ENCODE measurements around the gene MIAT. TPM values are rescaled to one million over a fixed set of nuclear protein-coding genes. Genes with fewer than 3 reads are reported as not detected.

MIAT gene
- total RNA-seq: 1 to 10 TPM in 2 of 3 donors, under 1 TPM in 1; 0.80 to 2.3 (median 1.9) TPM

- no peaks in the 10 kb centered on the region for H3K36me3 ChIP-seq
- TF ChIP-seq POLR2AphosphoS5 (IDR thresholded peaks at IDR 0.05) (no peak), CTCF (IDR thresholded peaks at IDR 0.05) (no peak), POLR2A (IDR thresholded peaks at IDR 0.05) (no peak)
Measured at GRCh38 chr22:26656891-26657851, at the start of gene MIAT. Gene MIAT, plus strand, starts transcription at chr22:26657588.

GRCh38 chr22:26608129-26608528 lies 49.3 kb upstream of the MIAT start:
- intact Hi-C loops (cut with DNase I; ENCODE audit: low total_unique reads): no loop called here
- no peak for TF ChIP-seq POLR2A (IDR thresholded peaks at IDR 0.05)
- no peak for TF ChIP-seq POLR2AphosphoS5 (IDR thresholded peaks at IDR 0.05)
- TF ChIP-seq CTCF (IDR thresholded peaks at IDR 0.05): no peak
- DNase-seq (ENCODE audit: low spot score in 2 of 2): no peak

More at GRCh38 chr22:26656891-26657851, at the start of gene MIAT:
- H3K4me1 ChIP-seq: peaks cover 0 to 3% of the 10 kb centered on the region in 2 donors
- peaks cover 2 to 40% of the 10 kb centered on the region in 2 donors for H3K27me3 ChIP-seq
- no peak within 1 kb of the TSS for H3K27ac ChIP-seq
- no peaks in the 10 kb centered on the region for H3K9me3 ChIP-seq
- peak within 1 kb of the TSS; percentile 25 to 57 (median 30) for H3K4me3 ChIP-seq
- DNase-seq (ENCODE audit: low spot score in 2 of 2): no peak
- intact Hi-C loops (cut with DNase I; ENCODE audit: low total_unique reads): no loop called here

GRCh38 chr22:26609287-26609686 lies 48.1 kb upstream of the MIAT start:
- intact Hi-C loops (cut with DNase I; ENCODE audit: low total_unique reads): no loop called here
- DNase-seq (ENCODE audit: low spot score in 2 of 2): no peak
- peaks cover 0 to 6% of the 10 kb centered on the region in 2 donors for H3K27me3 ChIP-seq
- H3K4me3 ChIP-seq: no peak overlapping the region
- no peak for TF ChIP-seq CTCF (IDR thresholded peaks at IDR 0.05)
- TF ChIP-seq POLR2A (IDR thresholded peaks at IDR 0.05): no peak
- TF ChIP-seq POLR2AphosphoS5 (IDR thresholded peaks at IDR 0.05): no peak
- H3K4me1 ChIP-seq: no peaks in the 10 kb centered on the region
- H3K9me3 ChIP-seq: no peaks in the 10 kb centered on the region
- H3K36me3 ChIP-seq: no peaks in the 10 kb centered on the region
- H3K27ac ChIP-seq: no peak overlapping the region

More at GRCh38 chr22:26608129-26608528, 49.3 kb upstream of the MIAT start:
- H3K27me3 ChIP-seq: peaks cover 0 to 6% of the 10 kb centered on the region in 2 donors
- H3K27ac ChIP-seq: no peak overlapping the region
- no peak overlapping the region for H3K4me3 ChIP-seq
- no peaks in the 10 kb centered on the region for H3K9me3 ChIP-seq
- no peaks in the 10 kb centered on the region for H3K4me1 ChIP-seq
- no peaks in the 10 kb centered on the region for H3K36me3 ChIP-seq

- Histone ChIP-seq H3K27me3 (peaks cover 0 to 11% of the 10 kb centered on the region in 2 donors), H3K27ac (no peak overlapping the region), H3K4me1 (no peaks in the 10 kb centered on the region), H3K4me3 (no peak overlapping the region), H3K36me3 (no peaks in the 10 kb centered on the region), H3K9me3 (no peaks in the 10 kb centered on the region)
- no peak for DNase-seq (ENCODE audit: low spot score in 2 of 2)
- intact Hi-C loops (cut with DNase I; ENCODE audit: low total_unique reads): no loop called here
- no peak for TF ChIP-seq POLR2AphosphoS5 (IDR thresholded peaks at IDR 0.05)
- TF ChIP-seq POLR2A (IDR thresholded peaks at IDR 0.05): no peak
- no peak for TF ChIP-seq CTCF (IDR thresholded peaks at IDR 0.05)
Measured at GRCh38 chr22:26610072-26610958, 47.1 kb upstream of the MIAT start.
